HEK293T (cell line): ENCODE measurements around the gene UBTD1.

ENCODE experiments used
- CTCF ChIA-PET: fragments of 350-600 bp; formaldehyde crosslinking; extraction: SDS; loops from one replicate; lab custom pipeline; 2021; ENCODE audit warnings: antibody characterized with exemption, inconsistent platforms; lab: Yijun Ruan, JAX
- POLR2A ChIA-PET: fragments of 350-600 bp; formaldehyde crosslinking; extraction: SDS; loops from one replicate; lab custom pipeline; 2020; ENCODE audit warnings: antibody characterized with exemption, inconsistent platforms; lab: Yijun Ruan, JAX
- DNase-seq: peaks from one replicate; pipeline ENCODE4 v3.0.0; 2012; ENCODE audit warnings: mixed read lengths; ENCODE audit errors: extremely low spot score
- ARNT ChIP-seq: fragments of 450-650 bp; IDR thresholded peaks from 2 replicates; pipeline ENCODE4 v1.6.1; 2017; ENCODE audit warnings: mild to moderate bottlenecking
- BHLHE40 ChIP-seq: fragments of 450-650 bp; IDR thresholded peaks from 2 replicates; pipeline ENCODE4 v1.6.1; 2016; ENCODE audit warnings: mild to moderate bottlenecking, moderate library complexity, borderline replicate concordance
- CTBP1 ChIP-seq: fragments of 450-650 bp; IDR thresholded peaks from 2 replicates; pipeline ENCODE4 v1.6.1; 2016; ENCODE audit warnings: borderline replicate concordance
- ELF4 ChIP-seq: fragments of 450-650 bp; IDR thresholded peaks from 2 replicates; pipeline ENCODE4 v1.6.1; 2017; ENCODE audit warnings: antibody characterized with exemption
- FOXA1 ChIP-seq: fragments of 450-650 bp; IDR thresholded peaks from 2 replicates; pipeline ENCODE4 v1.6.1; 2016; ENCODE audit warnings: mild to moderate bottlenecking
- FOXK2 ChIP-seq: fragments of 450-650 bp; IDR thresholded peaks from 2 replicates; pipeline ENCODE4 v1.6.1; 2016; ENCODE audit warnings: mild to moderate bottlenecking
- FOXM1 ChIP-seq: fragments of 450-650 bp; IDR thresholded peaks from 2 replicates; pipeline ENCODE4 v1.6.1; 2017; ENCODE audit warnings: mild to moderate bottlenecking, borderline replicate concordance
- HDGF ChIP-seq: fragments of 450-650 bp; IDR thresholded peaks from 2 replicates; pipeline ENCODE4 v1.6.1; 2017; ENCODE audit warnings: antibody characterized with exemption, borderline replicate concordance
- L3MBTL2 ChIP-seq: fragments of 450-650 bp; conservative IDR thresholded peaks from 2 replicates; pipeline ENCODE4 v1.6.1; 2016; ENCODE audit warnings: mild to moderate bottlenecking
- LEF1 ChIP-seq: fragments of 450-650 bp; IDR thresholded peaks from 2 replicates; pipeline ENCODE4 v1.6.1; 2017; ENCODE audit warnings: mild to moderate bottlenecking, borderline replicate concordance
- NFRKB ChIP-seq: fragments of 450-650 bp; IDR thresholded peaks from 2 replicates; pipeline ENCODE4 v1.6.1; 2016; ENCODE audit warnings: mild to moderate bottlenecking, moderate library complexity
- PKNOX1 ChIP-seq: fragments of 450-650 bp; IDR thresholded peaks from 2 replicates; pipeline ENCODE4 v1.6.1; 2016
- SP1 ChIP-seq: fragments of 450-650 bp; IDR thresholded peaks from 2 replicates; pipeline ENCODE4 v1.6.1; 2017
- SUZ12 ChIP-seq: fragments of 450-650 bp; IDR thresholded peaks from 2 replicates; pipeline ENCODE4 v1.6.1; 2016; ENCODE audit warnings: mild to moderate bottlenecking
- TARDBP ChIP-seq: fragments of 450-650 bp; IDR thresholded peaks from 2 replicates; pipeline ENCODE4 v1.6.1; 2016
- ZNF384 ChIP-seq: fragments of 450-650 bp; IDR thresholded peaks from 2 replicates; pipeline ENCODE4 v1.6.1; 2016

UBTD1 gene

GRCh38 chr10:97479939-97480338 lies 18.8 kb upstream of the UBTD1 start:
- no peak for DNase-seq
- CTCF ChIA-PET, result no interaction called here

GRCh38 chr10:97481071-97481470 lies 17.7 kb upstream of the UBTD1 start:
- TF ChIP-seq FOXA1 (no peak), FOXK2 (no peak), ELF4 (no peak), HDGF (no peak)
- ChIA-PET POLR2A (no interaction called here), CTCF (no interaction called here)
- DNase-seq, result no peak

More at GRCh38 chr10:97479939-97480338, 18.8 kb upstream of the UBTD1 start:
- TF ChIP-seq ZNF384 (no peak), PKNOX1 (peak; percentile 63), BHLHE40 (no peak), FOXK2 (no peak), ELF4 (no peak), FOXM1 (no peak), TARDBP (no peak), HDGF (no peak)
- POLR2A ChIA-PET, result no interaction called here

GRCh38 chr10:97482381-97482780 lies 16.3 kb upstream of the UBTD1 start:
- POLR2A ChIA-PET, result no interaction called here
- DNase-seq, result no peak
- CTCF ChIA-PET, result no interaction called here
- TF ChIP-seq ARNT, result no peak
- no peak for TF ChIP-seq ELF4
- no peak for TF ChIP-seq PKNOX1
- no peak for TF ChIP-seq LEF1
- no peak for TF ChIP-seq FOXA1
- TF ChIP-seq NFRKB, result no peak
- TF ChIP-seq BHLHE40, result no peak

GRCh38 chr10:97483506-97483905 lies 15.2 kb upstream of the UBTD1 start:
- ChIA-PET CTCF (no interaction called here), POLR2A (interaction anchor here (1.2 kb wide), 1 partner anchor 14 kb away, joined by 4 read pairs; no protein-coding TSS in a partner anchor)
- TF ChIP-seq ZNF384 (no peak), LEF1 (no peak), ELF4 (no peak)
- DNase-seq, result no peak

- CTCF ChIA-PET, result no interaction called here
- TF ChIP-seq ELF4 (no peak), SUZ12 (no peak), HDGF (no peak), FOXM1 (no peak), NFRKB (no peak), FOXA1 (no peak), L3MBTL2 (no peak), FOXK2 (no peak), TARDBP (no peak), ZNF384 (no peak), SP1 (no peak)
- POLR2A ChIA-PET, result interaction anchor here (1.2 kb wide), 1 partner anchor 14 kb away, joined by 4 read pairs; no protein-coding TSS in a partner anchor
- no peak for DNase-seq
Observed at GRCh38 chr10:97483921-97484320, 14.8 kb upstream of the UBTD1 start.

- no peak for DNase-seq
- TF ChIP-seq FOXK2 (no peak), PKNOX1 (no peak), FOXA1 (no peak)
- ChIA-PET POLR2A (no interaction called here), CTCF (interaction anchor here (0.6 kb wide), 1 partner anchor 130 kb away, joined by 3 read pairs; no protein-coding TSS in a partner anchor)
Observed at GRCh38 chr10:97485647-97486281, 13.0 kb upstream of the UBTD1 start.

GRCh38 chr10:97490592-97490991 lies 8.1 kb upstream of the UBTD1 start:
- ChIA-PET POLR2A (interaction anchor here (1.2 kb wide), 1 partner anchor 9 kb away, joined by 5 read pairs; the partner anchor contains the start of gene UBTD1), CTCF (no interaction called here)
- no peak for TF ChIP-seq ARNT
- no peak for TF ChIP-seq TARDBP
- TF ChIP-seq ELF4, result no peak
- no peak for TF ChIP-seq L3MBTL2
- TF ChIP-seq HDGF, result no peak
- no peak for TF ChIP-seq ZNF384
- TF ChIP-seq FOXM1, result no peak
- no peak for TF ChIP-seq LEF1
- no peak for TF ChIP-seq FOXA1
- no peak for TF ChIP-seq SUZ12
- no peak for TF ChIP-seq CTBP1
- TF ChIP-seq BHLHE40, result no peak
- TF ChIP-seq FOXK2, result no peak
- no peak for TF ChIP-seq PKNOX1
- no peak for TF ChIP-seq SP1
- no peak for TF ChIP-seq NFRKB
- no peak for DNase-seq
